GM18517 (cell line): Measurements from ENCODE around the gene DNAL1.

Source experiments
- ATAC-seq: cut with Tn5 transposase; IDR thresholded peaks from one replicate; pipeline ENCODE4 v1.9.1; 2021; ENCODE audit warnings: mild to moderate bottlenecking, moderate library complexity; ENCODE audit not compliant: unreplicated experiment

DNAL1 gene

DNA sequence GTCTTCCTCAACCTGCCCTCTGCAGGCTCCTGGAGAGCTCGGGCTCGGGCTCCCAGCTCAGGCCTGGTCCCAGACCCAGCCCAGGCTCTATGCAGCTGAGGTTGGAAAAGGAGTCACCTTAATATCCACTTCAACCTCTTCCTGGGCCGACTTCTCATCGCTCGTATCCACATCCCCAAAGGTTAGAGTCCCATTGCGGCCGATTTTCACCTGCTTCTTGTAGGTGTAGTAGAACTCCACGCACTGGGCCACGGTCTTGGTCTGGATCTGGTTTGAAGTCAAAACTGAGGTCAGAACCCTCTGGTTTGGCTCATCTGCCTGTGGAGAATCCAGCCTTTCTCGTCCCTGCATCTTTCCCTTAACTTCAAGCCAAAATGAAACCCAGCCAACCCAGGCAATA lies 77.8 kb downstream of the DNAL1 start:
- ATAC-seq = no peak

DNA sequence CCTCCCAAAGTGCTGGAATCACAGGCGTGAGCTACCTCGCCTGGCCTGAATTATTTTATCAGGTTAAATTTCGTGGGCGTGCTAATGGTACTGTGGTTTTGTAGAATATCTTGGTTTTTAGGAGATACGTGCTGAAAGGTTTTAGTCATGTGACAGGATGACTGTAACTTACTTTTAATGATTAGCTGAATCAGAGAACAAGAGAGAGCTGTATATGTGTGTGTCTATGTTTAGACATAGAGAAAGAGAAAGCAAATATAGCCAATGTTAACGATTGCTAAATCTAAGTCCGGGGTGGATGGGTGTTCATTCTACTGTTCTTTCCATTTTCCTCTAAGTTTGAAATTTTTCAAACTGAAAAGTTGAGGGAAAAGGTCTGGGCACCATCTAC lies 78.6 kb downstream of the DNAL1 start:
- ATAC-seq = no peak

DNA sequence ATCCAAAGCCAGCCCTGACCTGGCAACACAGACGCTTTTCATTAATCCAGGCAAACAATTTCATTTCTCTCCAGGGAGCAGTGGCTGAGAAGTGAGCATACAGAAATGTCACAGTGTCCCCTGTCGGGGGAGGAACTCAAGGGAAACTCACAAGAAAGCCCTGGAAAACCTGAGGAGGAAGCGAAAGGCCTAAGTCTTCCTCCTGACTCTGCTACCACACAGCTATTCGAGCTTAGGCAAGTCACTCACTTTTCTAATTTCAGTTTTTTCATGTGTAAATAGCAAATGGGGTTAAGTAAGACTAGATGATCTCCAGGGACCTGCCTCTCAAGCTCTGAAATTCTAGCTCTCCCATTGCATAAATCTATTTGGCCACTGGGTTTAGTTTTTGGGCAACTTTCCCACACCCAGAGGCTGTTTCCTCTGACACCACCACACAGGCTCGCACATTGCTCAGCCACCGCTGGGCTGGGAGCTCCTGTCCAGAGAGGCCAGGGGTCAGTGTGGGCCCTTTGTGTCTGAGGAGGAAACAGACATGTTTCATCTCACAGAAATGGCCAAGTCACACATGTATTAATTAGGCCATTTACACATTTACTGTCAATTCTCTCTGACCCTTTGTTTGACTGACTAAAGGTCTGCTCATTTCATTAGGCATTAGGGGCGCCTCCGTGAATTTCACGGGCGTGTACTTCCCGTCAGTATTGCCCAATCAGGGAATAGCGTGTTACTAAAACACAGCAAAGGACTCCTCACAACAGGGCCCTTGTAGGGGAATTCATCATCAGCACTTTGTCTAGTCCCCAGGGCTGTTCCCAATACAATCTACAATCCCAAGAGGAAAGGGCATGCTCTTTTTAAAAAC lies 79.2 kb downstream of the DNAL1 start:
- no peak for ATAC-seq

DNA sequence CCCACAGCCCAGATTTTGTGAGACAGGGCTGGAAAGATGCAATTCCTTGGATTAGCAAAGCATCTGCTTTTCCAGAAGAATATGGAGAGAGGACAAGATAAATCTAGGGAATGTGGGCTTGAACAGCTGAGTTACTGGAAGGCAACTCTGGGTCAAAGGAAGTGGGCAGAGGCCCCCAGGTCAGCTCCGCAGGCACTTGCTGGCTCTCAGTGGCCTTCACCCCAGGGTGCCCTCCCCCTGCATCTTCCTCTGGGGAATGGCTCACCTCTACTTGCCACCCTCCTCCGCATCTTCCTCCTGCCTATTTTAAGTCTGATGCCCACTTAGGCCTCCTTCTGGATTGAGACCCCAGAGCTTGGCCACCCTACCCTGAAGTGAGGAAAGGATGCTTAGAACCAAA lies 79.9 kb downstream of the DNAL1 start:
- no peak for ATAC-seq

DNA sequence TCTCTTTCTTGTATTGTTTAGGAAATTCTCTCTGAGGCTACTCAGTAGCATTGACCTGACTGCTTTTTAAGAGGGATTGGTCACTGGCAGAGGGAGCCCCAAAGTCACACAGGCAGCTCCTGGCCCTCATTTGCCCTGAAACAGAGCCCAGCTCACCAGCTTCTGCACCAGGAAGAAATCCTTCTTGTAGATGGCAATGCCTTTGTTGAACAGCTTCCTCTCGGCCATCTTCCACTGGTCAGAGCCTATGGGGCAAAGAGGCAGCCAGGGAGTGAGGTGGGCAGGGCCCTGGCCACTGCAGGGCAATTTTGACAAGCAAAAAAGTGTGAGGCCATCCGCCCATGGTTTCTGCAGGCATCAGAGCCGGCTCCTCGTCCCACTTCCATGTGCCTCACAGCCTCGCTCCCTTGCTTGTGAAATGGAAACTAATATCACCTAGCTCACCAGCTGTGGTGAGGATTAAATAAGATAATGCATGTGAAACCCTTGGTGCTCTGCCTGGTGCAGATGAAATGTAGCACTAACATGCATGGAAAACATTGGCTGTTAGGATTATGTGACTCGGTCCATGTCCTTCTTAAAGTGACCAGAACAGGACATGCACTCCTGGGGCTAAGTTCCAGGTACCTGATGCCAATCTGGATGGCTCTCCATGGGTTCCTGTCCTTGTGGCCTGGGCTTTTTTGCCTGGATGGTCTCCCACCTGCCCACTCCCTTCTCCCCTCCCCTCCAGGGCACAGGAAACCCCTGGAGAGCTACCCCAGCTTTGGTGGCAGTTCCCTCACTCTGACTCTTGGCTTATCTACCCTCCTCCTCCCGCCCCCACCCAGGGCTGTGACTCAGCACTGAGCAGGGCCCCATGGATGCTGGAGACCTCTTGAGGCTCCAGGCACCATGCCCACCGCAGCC lies 80.6 kb downstream of the DNAL1 start:
- no peak for ATAC-seq

DNA sequence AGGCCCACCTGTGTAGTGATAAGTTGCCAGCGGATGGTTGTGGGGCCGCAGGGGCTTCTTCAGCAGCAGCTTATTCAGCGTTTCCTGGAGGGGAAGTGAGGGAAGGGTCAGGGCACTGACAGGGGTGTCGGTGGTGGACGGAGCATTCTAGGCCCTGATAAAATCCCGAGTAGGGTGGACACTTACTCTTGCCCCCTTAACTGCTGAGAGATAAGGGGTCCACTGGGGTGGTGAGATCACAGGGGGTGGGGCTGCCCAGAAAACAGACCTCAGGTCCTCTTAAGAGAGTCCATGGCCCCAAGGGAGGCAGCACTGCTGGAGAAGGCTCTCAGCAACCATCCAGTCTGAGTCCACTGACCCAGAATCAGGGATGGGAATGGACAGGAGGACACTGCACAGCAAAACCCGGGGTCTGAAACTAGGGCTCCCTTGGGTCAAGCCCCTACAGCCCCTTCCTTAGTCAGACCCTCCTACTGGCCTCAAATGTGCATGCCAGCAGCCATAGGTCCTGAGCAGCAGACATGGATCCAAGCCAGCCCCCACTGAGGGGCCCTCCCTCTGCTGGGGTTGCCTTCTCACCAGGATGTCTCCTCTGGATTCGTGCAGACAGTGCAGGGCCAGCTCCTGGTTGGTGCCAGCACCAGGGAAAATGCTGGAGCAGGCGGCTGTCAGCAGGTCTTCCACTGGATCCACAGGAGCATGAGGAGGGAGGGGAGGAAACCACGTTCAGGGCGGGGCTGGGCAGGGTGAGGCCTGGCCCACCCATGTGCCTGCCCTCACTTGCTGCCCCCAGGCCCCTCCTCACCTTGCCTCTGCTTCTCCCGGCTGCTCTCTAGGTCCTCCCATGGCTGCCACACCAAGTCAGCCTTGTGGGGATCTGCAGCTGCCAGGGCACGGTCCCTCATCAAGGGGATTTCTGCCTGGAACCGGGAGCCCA lies 81.5 kb downstream of the DNAL1 start:
- no peak for ATAC-seq

DNA sequence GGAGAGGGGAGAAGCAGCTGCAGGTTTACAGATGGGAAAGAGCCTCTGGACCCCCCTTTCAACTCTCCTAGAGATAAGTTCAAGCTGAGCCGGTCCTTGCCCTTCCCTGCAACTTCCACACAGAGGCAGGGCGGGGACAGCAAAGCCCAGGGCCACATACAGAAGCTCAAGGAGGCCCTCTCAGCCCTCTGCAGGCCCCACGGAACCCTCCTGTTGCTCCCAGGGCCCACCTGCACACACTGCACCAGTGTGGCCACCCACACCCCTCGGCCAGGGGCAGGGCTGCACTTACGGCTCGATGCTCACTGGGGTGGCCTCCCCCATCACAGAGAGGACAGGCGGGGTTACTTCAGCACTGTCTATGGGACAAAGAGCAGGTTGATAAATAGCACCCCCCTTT lies 82.4 kb downstream of the DNAL1 start:
- no peak for ATAC-seq

DNA sequence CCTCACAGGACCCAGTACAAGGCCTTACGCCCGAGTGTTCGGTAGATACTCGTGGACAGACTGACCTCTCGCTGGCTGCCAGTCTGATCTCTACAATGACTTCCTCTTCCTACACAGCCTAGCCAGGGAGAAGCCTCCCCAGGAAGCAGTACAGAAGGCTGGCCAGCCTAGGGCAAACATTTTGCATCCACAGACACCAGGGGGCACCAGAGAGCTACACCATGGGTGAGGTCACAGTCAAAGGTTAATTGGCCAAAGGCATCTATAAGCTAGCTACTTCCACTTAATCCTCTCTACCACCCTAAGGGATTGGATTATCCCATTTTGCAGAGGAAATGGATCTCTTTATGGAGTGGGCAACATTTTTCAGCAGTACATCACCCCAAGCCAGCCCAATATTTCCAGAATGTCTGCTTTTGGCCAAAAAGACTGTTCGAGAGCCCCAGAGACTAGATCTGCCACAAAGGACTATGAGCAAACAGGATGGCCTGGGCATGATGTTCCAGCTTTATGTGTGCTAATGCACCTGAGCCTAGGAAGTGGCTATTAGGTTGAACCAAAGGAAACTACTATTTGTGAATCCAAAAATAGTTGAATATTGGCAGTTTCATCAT lies 84.0 kb downstream of the DNAL1 start:
- ATAC-seq = peak; percentile 51

DNA sequence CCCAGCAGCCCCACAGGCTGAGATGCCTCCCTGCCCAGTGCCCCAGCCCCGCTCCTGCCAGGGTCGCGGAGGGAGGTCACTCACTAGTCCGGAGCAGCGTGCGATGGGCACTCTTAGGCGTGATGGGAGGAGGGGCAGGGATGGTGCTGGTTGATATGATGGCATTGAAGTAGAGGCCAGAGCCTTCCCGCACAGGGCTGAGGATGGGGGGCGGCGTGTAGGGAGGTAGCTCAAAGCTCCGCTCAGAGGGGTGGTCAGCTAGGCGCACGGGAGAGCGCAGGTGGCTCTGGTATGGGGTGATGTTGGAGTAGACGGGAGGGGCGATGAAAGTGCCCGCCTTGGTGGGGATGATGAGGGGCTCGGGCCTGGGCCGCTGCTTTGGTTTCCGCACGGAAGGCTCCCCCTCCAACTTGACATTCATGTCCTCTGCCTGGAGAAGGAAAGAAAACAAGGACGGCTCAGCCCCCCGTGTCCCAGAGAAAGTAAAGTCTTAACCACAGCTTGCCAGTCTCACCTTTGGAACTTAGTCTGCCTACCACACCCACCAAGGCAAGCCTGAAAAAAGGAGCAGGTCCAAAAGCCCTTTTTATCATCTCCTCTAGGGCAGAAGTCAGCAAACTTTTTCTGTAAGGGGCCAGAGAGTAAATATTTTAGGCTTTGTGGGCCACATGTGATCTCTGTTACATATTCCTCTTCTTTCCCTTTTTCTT lies 84.9 kb downstream of the DNAL1 start:
- ATAC-seq = no peak

DNA sequence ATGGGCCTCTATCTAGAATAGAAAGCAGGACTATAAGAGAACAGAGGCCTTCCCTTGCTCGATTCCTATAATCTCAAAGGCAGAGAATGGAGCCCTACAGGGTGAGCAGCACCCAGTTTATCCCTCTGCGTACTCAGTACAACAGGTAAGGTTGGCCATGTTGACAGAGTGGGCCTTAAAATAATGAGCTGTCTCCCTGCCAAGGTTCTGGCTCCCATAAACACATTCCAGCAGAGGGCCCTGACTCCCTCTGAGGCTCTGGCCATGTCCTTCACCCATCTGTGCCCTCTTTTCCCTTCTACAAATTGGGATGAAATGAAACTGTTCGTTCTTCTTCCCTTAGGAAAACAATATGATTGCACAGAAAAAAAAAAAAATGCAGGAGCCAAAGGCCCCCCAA lies 86.3 kb downstream of the DNAL1 start:
- ATAC-seq = no peak

DNA sequence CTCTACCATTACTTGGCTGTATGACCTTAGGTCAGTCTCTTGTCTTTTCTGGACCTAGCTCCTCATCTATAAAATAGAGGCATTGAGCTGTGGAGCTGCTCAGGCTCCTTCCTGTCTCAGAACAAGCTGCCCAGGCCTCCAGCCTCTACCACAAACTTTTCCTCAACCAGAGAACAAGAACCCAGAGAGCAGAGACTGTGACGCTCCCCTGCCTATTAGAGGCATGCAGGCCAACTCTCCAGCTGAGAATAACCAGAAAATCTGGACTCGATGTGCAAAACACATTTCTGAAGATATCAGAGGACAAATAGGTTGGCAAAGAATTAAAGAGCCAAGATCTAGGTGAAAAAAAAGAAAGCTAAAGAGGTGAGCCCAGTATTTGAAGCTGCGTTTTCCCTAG lies 87.2 kb downstream of the DNAL1 start:
- ATAC-seq = no peak

DNA sequence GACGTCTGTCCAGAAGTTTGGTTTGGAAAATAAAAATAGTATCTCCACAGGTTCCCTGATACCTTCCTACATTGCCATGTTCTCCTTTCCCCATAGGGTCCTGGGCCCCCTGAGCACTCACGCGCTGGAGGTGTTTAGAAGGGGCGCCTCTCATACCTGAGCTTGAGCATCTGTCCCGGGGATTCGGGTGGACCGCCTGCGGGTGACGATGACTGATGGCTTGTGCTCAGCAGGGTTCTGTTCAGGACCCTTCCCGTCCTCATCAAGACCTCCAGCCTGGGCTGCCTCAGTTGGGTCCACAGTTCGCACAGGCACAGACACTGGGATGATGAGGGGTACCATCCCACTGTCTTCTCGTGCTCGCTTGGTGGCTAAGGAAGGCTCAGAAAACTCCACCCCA lies 92.1 kb downstream of the DNAL1 start:
- ATAC-seq = no peak

DNA sequence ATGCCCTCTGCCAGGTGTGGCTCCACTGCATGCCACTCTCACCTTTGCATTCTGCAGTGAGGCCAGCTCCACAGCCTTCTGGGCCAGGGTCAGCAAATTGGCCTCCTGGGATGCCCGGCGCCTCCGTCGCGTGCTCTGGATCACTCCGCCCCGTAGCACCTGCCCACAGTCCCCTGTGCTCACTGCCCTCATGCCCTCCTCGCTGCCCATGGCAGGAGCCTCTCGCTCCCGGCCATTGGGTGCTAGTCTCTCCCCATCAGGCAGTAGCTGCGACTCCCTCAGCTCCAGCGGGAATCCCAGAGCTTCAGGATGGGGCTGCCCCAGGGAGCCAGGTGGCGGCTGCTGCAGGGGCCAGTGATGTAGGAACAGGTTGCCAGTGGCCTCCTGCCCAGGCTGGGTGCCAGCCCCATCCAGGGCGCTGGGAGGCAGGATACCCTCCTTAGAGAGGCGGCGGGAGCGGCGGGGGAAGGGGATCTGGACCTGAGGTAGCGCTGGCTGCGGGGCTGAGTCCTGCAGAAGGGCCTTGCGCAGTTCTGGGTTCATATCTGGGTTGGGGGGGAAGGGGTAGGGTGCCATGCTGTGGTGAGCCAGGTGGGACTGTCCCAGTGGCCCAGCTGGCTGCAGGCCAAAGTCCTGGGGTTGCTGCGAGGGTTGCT lies 93.9 kb downstream of the DNAL1 start:
- ATAC-seq = no peak

DNA sequence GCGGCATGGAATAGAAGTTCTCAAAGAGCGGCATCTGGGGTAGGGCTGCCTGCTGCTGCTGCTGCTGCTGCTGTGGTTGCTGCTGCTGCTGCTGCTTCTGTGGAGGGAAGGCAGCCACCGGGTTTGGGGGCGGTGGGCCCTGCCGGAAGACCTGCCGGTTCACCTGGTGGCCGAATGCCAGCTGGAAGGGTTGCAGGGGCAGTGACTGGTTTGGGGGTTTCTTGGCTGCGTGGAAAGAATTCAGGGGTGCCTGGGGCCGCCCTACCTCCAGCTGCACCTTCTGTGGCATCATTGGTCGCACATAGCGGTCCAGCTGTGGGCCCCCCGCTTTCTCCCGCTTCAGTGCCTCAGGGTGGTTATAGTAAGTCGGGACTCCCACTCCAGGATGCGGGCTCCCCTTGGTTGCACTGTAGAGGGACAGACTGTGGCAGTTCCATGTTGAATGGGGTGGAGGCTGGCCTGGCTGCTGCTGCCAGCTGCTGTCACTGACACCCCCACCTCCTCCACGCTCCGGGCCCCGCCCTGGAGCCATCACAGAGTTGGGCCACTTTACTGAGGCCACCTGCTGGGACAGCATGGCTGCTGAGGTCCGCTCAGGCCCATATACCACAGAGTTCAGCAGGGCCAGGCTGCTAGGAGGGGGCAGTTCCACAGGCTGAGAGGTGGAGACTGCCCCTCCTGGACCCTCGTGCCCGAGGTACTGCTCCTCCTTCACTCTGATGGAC lies 94.5 kb downstream of the DNAL1 start:
- ATAC-seq = no peak

DNA sequence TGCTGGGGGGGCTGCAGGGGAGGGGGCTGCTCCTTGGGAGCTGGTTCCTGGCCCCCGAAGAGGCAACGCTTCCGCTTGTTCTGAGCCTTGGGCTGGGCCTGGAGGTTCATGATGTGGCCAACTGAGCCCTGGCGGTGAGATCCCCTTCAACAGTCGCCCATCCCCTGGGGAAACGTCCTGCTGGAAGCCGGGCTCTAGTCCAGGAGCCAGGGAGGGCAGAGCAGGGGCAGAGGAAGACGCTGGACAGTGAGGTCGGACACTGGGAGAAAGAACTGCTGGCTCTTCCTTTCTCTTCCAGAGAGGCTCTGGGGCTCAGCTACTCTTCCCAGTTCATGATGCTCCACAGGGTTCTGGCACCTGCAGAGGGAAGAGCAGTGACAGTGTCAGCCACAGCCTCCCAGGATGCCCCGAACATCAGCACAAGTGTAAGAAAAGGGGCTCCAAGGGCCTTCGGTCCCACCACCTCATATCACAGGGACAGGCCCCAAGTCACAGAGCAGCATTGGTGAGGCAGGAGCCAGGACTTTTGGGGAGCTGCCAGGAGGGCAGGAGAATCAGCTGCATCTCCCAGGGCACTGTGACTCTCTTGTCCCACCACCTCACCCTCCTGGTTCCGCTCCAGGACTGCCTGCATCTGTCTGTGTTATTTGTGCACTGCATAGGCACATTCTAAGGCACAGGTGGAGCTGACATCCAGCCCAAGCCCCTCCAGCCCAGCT lies 95.3 kb downstream of the DNAL1 start:
- ATAC-seq = no peak

DNA sequence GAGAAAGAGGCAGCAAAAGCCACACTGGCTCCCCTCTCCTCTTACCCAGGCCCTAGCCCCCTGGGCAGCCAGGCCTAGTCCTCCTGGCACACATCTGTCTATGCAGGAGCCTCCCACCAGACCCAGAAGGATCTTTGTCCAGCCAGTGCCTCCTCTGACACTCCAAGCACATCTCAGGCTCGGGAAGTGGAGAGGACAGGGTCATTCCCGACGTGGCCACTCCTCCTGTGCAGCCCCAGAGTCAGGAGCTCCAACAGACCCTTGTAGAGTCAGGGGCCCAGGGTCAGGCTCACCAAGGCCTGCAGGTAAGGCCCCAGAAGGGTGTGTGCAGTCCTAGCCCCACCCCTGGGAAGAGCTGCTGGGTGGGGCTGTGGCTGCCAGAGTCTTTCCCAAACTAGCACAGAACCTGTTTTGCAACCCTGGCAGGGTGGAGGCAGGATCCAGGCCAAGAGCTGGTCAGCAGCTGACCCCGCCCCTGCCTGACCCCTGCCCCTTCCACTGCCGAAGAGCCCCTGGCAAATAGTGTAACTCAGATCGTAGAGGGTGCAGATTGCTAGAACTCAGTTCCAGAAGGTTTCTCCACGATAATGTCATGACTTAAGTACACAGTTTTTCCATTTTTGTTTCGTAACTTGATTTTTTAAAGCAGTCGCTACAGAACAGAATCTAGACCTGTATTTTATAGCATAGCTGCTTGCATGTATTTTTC lies 96.0 kb downstream of the DNAL1 start:
- no peak for ATAC-seq

DNA sequence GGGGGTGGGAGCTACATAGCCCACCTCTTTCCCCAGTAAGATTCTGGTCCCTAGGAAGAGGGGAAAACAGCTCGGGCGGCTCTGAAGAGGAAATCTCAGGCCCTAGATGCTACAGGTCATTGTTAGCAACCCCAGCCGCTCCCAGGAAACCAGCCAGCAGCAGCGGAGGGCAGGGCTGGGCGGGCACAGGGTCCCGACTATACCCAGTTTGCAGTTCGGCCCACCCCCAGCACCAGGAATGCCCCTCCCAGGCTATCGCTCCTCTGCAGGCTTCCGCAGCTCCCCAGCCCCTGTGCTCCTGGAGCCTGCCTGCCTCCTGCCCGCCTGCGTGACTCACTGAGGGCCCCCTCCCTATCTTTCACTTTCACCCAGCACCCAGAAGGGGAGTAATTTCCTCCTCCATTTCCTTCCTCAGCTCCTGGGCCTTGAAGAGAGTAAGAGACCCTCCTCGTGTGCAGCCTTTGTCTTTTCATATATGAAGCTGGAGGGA lies 96.6 kb downstream of the DNAL1 start:
- ATAC-seq = no peak
